Thyroid gland (tissue), 4 donors: ENCODE data around the gene VPS39. TPM values are rescaled to one million over a fixed set of nuclear protein-coding genes. Genes with fewer than 3 reads are reported as not detected.

ENCODE experiments used
- DNase-seq, 2 donors: peaks; one replicate each; pipeline ENCODE4 v3.0.0-alpha.2; 2019
- H3K27ac ChIP-seq, 3 donors: fragments of 200-600 bp; sonication (generic); 1 replicate in 2 of 3; 2 replicates in 1 of 3; pipeline ENCODE4 v1.5.1; 2016 to 2019; ENCODE audit warnings: mild to moderate bottlenecking in 1 of 3, moderate library complexity in 1 of 3
- H3K27me3 ChIP-seq: fragments of 200-600 bp; sonication (generic); one replicate; pipeline ENCODE4 v1.5.1; 2019
- H3K36me3 ChIP-seq, 2 donors: fragments of 200-600 bp; sonication (generic); one replicate each; pipeline ENCODE4 v1.5.1; 2016 to 2019
- H3K4me1 ChIP-seq, 2 donors: fragments of 200-600 bp; sonication (generic); one replicate each; pipeline ENCODE4 v1.5.1; 2017 to 2019
- H3K4me3 ChIP-seq, 3 donors: fragments of 200-600 bp; sonication (generic); replicated peaks in 1 of 3; 1 replicate in 2 of 3; 2 replicates in 1 of 3; pipeline ENCODE4 v1.5.1; 2016; ENCODE audit warnings: mild to moderate bottlenecking in 1 of 3
- H3K9me3 ChIP-seq: fragments of 200-600 bp; sonication (generic); one replicate; pipeline ENCODE4 v1.5.1; 2017
- POLR2A ChIP-seq, 2 donors: fragments of 450-650 bp; IDR thresholded peaks; one replicate each; pipeline ENCODE4 v1.6.1; 2017; ENCODE audit warnings: antibody characterized with exemption in 2 of 2, mild to moderate bottlenecking in 2 of 2, moderate library complexity in 1 of 2
- WGBS, 2 donors: methylation state at CpG; one replicate each; pipeline ENCODE4 v1.1.5; 2017; 5-methylcytosine and 5-hydroxymethylcytosine counted together
- intact Hi-C: fragments of 100-400 bp; cut with DNase I; formaldehyde crosslinking; loops from one replicate; pipeline ENCODE4 v1.15.1; 2023
- total RNA-seq, 4 donors: library from RNA; depleted of rRNA; stranded (reverse); fragments of >200 nt; gene quantifications; one replicate each; pipeline ENCODE4 v1.2.3, GENCODE V29; 2016
- TF ChIP-seq, protein P1 (sequence below), 6 experiments: fragments of 200-600 bp in 3 of 6; fragments of 450-650 bp in 3 of 6; sonication (generic) in 3 of 6; IDR thresholded peaks; one replicate each; pipeline ENCODE4 v1.5.1; 2016 to 2019; ENCODE audit warnings: antibody characterized with exemption in 6 of 6, mild to moderate bottlenecking in 2 of 6, inconsistent platforms in 1 of 6, moderate library complexity in 1 of 6

The VPS39 gene
- total RNA-seq, 4 donors from 2014 or later = 75.0 to 156 (median 107) TPM

DNA sequence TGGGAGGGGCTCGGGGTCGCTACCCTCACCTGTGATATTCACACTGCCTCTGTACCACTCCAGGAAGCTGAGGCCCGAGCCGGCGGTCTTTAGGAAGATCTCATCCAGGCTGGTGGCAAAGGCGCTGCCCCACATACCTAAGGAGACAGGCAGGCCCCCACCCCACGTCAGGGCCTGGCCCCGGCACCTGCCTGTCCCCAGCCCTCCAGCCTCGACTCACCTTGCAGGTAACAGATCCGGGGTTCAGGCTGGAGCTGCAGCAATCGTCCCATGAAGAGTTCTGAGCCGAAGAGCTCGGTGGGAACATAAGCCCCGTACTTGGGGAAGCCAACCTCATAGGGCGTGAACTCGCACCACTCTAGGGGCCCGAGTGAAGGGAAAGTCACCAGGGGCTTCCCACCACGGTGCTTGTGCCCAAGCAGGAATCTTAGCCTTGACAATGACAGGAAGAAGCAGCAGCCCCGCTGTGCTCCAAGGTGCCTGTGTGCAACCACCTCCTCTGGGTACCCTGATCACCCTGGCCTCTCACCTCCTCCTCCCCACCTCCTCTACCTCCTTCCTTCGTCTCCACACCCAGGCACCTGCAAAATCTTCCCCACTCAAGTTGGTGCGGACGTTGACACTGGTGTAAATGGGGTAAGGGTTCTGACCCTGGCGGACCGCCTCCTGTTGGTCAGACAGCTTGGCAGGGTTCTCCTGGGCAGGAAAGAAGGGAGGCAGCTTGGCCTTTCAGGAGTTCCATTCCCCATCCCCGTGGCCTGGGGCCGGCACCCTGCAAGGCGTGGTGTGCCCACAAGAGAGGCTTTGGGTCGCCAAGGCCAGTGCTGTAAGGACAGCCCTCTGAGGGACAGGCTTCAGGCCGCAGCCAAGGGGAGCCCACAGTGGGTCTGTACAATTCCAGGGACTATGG lies 62.3 kb downstream of the VPS39 start:
- Histone ChIP-seq H3K4me1 (peaks cover 6 to 10% of the 10 kb centered on the region in 2 donors), H3K9me3 (no peaks in the 10 kb centered on the region), H3K4me3 (no peak overlapping the region), H3K36me3 (no peaks in the 10 kb centered on the region), H3K27me3 (no peaks in the 10 kb centered on the region), H3K27ac (peak overlapping the region; percentile 38 to 72 (median 52))
- 84 to 85% methylated on average over 26 to 27 of the region's 29 CpGs for WGBS, 2 donors
- DNase-seq = no peak
- intact Hi-C loops = no loop called here
- no peak for TF ChIP-seq POLR2A (IDR thresholded peaks at IDR 0.05)
- TF ChIP-seq, protein P1, sequence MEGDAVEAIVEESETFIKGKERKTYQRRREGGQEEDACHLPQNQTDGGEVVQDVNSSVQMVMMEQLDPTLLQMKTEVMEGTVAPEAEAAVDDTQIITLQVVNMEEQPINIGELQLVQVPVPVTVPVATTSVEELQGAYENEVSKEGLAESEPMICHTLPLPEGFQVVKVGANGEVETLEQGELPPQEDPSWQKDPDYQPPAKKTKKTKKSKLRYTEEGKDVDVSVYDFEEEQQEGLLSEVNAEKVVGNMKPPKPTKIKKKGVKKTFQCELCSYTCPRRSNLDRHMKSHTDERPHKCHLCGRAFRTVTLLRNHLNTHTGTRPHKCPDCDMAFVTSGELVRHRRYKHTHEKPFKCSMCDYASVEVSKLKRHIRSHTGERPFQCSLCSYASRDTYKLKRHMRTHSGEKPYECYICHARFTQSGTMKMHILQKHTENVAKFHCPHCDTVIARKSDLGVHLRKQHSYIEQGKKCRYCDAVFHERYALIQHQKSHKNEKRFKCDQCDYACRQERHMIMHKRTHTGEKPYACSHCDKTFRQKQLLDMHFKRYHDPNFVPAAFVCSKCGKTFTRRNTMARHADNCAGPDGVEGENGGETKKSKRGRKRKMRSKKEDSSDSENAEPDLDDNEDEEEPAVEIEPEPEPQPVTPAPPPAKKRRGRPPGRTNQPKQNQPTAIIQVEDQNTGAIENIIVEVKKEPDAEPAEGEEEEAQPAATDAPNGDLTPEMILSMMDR (IDR thresholded peaks at IDR 0.05) = no peak

DNA sequence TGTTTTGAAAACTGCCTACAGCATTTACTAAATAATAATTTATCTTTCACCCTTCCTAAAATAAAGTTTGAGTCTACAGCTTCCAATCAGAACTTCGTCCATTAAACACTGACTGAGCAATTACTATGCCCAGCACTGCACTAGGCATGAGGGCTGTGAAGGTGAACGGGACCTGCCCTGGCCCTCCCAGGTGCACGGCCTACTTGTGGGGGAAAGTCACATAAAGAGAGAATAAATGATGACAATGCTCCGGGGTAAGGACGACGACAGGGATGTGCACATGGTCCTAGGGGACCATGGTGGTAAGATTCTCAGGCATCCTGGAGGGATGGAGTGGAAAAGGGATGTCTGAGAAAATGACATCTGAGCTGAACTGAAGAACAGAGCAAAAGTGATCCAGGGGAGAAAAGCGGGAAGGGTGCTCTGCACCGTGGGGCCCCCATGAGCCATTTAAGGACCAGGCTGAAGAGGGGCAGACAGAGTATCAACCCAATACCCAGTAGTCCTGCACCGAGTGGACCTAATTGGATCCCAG lies 63.2 kb downstream of the VPS39 start:
- Histone ChIP-seq H3K4me3 (no peak overlapping the region), H3K36me3 (no peaks in the 10 kb centered on the region), H3K9me3 (no peaks in the 10 kb centered on the region), H3K27me3 (no peaks in the 10 kb centered on the region), H3K27ac (no peak overlapping the region), H3K4me1 (peaks cover 6 to 10% of the 10 kb centered on the region in 2 donors)
- 86 to 91% methylated on average over 8 to 9 of the region's 9 CpGs for WGBS, 2 donors
- no peak for DNase-seq
- no peak for TF ChIP-seq POLR2A (IDR thresholded peaks at IDR 0.05)
- TF ChIP-seq, protein P1 (IDR thresholded peaks at IDR 0.05) = no peak
- intact Hi-C loops = loop anchor here (5.0 kb wide), 1 partner anchor 73 kb away; no protein-coding TSS in a partner anchor

DNA sequence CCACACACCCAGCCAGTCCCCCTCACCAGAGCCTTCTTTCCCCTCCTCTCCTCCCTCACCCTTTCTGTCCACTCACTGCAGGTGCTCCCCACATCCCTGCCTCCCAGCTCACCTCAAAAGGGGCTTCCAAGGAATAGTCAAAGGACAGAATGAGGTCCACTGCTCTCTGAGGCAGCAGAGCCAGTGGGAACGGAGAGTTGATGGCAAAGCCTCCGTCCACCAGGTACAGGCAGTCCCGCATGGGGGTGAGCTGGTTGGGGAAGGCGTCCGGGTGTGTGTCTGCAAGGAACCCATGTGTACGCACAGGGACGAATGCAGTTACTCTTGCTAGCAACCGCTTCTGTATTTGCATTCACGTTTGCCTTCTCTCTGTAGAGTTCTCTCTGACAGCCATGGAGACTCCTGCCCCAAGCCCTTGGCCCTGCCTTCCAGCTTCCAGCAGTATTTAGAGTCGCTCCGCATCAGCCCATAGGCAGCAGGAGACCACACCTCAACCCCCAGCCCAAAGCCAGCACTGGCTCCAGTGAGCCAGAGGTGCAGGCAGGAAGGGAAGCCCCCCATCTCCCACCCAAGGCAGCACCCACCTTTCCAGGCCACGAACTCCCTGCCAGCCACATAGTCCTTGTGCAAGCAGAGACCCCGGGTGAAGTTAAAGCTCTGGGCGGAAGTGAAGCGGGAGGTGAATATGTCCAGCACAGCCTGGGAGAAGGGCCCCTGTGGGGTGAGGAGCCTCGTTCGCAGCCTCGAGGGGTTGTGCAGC lies 64.1 kb downstream of the VPS39 start:
- Histone ChIP-seq H3K36me3 (no peaks in the 10 kb centered on the region), H3K27ac (no peak overlapping the region), H3K4me1 (peaks cover 6 to 10% of the 10 kb centered on the region in 2 donors), H3K9me3 (no peaks in the 10 kb centered on the region), H3K4me3 (no peak overlapping the region), H3K27me3 (no peaks in the 10 kb centered on the region)
- TF ChIP-seq POLR2A (IDR thresholded peaks at IDR 0.05) = no peak
- TF ChIP-seq, protein P1 (IDR thresholded peaks at IDR 0.05) = no peak
- WGBS, 2 donors = 89 to 93% methylated on average over 8 to 18 of the region's 18 CpGs
- intact Hi-C loops = loop anchor here (5.0 kb wide), 1 partner anchor 72 kb away; no protein-coding TSS in a partner anchor
- no peak for DNase-seq

DNA sequence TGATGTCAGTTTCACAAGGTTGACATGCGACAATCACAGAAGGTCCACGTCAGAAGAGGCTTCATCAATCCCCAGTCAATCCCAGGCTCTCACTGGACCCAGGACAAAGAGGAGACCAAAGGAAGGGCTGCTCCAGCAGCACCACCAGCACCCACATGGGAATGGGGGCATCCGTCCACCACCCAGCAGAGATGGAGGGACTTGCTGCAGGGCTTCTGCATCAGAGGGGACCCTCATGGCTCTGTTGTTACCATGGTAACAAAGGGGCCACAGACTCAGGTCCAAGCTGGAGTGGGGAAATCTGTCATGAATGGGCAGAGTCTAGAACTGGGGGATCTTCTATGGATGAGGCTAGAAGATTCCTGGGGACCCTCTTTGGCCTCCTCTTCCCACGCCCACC lies 64.7 kb downstream of the VPS39 start:
- DNase-seq = no peak
- Histone ChIP-seq H3K36me3 (no peaks in the 10 kb centered on the region), H3K4me3 (no peak overlapping the region), H3K4me1 (peaks cover 6 to 10% of the 10 kb centered on the region in 2 donors), H3K27ac (no peak overlapping the region), H3K9me3 (no peaks in the 10 kb centered on the region), H3K27me3 (no peaks in the 10 kb centered on the region)
- intact Hi-C loops = loop anchor here (5.0 kb wide), 1 partner anchor 71 kb away; no protein-coding TSS in a partner anchor
- no peak for TF ChIP-seq POLR2A (IDR thresholded peaks at IDR 0.05)
- TF ChIP-seq, protein P1 (IDR thresholded peaks at IDR 0.05) = no peak
- WGBS, 2 donors = 91 to 93% methylated on average over 4 of the region's 4 CpGs
